Ovary (tissue), 3 donors: ENCODE measurements around the gene URM1.

ENCODE experiments used
- EP300 ChIP-seq: sonication (generic); formaldehyde crosslinking; IDR thresholded peaks from one replicate; pipeline ENCODE4 v1.6.1; 2017; ENCODE audit warnings: antibody characterized with exemption
- TF ChIP-seq, protein P1 (sequence below), 3 donors: fragments of 450-650 bp in 2 of 3; fragments of 200-600 bp in 1 of 3; IDR thresholded peaks; one replicate each; pipeline versions ENCODE4 v1.5.1 to v1.8.0; 2016 to 2022; ENCODE audit warnings: antibody characterized with exemption in 3 of 3, mild to moderate bottlenecking in 1 of 3
- donor health status: DM: no; HTN: no; CAD: no.

DNA sequence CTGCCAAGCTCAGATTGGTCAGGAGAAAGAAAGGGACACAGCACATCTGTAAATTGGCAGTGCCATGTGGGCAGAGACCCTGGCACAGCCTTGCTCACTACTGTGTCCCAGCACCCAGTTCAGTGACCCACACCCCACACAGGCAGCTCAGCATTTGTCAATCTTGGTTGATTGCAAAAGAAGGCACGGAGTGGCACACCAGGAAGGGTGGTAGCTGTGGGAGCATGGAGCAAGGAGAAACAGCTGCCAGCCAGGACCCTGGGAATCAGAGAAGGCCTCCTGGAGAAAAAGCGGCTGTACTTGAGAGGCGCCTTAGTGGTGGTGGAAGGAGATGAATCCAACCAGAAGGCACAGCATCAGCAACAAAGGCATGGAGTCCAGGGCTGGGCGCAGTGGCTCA is 27.3 kb upstream of the URM1 start:
- TF ChIP-seq, protein P1, sequence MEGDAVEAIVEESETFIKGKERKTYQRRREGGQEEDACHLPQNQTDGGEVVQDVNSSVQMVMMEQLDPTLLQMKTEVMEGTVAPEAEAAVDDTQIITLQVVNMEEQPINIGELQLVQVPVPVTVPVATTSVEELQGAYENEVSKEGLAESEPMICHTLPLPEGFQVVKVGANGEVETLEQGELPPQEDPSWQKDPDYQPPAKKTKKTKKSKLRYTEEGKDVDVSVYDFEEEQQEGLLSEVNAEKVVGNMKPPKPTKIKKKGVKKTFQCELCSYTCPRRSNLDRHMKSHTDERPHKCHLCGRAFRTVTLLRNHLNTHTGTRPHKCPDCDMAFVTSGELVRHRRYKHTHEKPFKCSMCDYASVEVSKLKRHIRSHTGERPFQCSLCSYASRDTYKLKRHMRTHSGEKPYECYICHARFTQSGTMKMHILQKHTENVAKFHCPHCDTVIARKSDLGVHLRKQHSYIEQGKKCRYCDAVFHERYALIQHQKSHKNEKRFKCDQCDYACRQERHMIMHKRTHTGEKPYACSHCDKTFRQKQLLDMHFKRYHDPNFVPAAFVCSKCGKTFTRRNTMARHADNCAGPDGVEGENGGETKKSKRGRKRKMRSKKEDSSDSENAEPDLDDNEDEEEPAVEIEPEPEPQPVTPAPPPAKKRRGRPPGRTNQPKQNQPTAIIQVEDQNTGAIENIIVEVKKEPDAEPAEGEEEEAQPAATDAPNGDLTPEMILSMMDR (IDR thresholded peaks at IDR 0.05): no peak
- no peak for TF ChIP-seq EP300
